Caco-2 (cell line): ENCODE measurements around the gene CRLF2. TPM values are rescaled to one million over a fixed set of nuclear protein-coding genes. Genes with fewer than 3 reads are reported as not detected.
"Not testable (repeated sequence)": the region's sequence is repeated elsewhere in the genome, so short reads cannot be mapped to it uniquely, and the experiment has no call there.

Experiments used
- BruUV-seq: library from RNA; stranded (reverse); fragments of 400-500 nt; replicated peaks from 2 replicates; lab custom pipeline; 2021; lab: Mats Ljungman, UMichigan
- CTCF ChIA-PET: fragments of 300-600 bp; sonication (Branson Sonifier 250); formaldehyde crosslinking; loops from one replicate; lab custom pipeline; 2022; ENCODE audit warnings: antibody characterized with exemption; lab: Charles Lee
- POLR2A ChIA-PET: fragments of 300-600 bp; sonication (Branson Sonifier 250); formaldehyde crosslinking; loops from one replicate; lab custom pipeline; 2022; ENCODE audit warnings: antibody characterized with exemption; lab: Charles Lee
- DNase-seq, 2 experiments: peaks; one replicate each; pipeline versions ENCODE4 v3.0.0 to v3.0.0-alpha.2; 2020 to 2022
- H3K27me3 ChIP-seq: replicated peaks from 2 replicates; pipeline ENCODE4 v1.6.0; 2011; ENCODE audit warnings: low read length; ENCODE audit not compliant: control insufficient read depth, insufficient read depth
- H3K36me3 ChIP-seq: 2 replicates; pipeline ENCODE4 v1.5.1; 2011; ENCODE audit warnings: low read length; ENCODE audit not compliant: control insufficient read depth, insufficient read depth
- H3K4me1 ChIP-seq: fragments of 250-450 bp; sonication (Bioruptor Pico); 2 replicates; pipeline ENCODE4 v1.5.1; 2020; ENCODE audit warnings: mild to moderate bottlenecking
- H3K4me3 ChIP-seq: 2 replicates; pipeline ENCODE4 v1.5.1; 2011; ENCODE audit warnings: low read depth, mild to moderate bottlenecking, control low read depth, low read length
- H3K9me3 ChIP-seq: fragments of 250-450 bp; sonication (Bioruptor Pico); 2 replicates; pipeline ENCODE4 v1.5.1; 2020; ENCODE audit warnings: mild to moderate bottlenecking, moderate library complexity
- H3K27ac Mint-ChIP-seq: one replicate; pipeline ENCODE4 v1.8.0; 2022; ENCODE audit warnings: mixed read lengths; ENCODE audit not compliant: unreplicated experiment
- H3K27me3 Mint-ChIP-seq: one replicate; pipeline ENCODE4 v1.8.0; 2022; ENCODE audit warnings: mixed read lengths; ENCODE audit not compliant: insufficient read depth, unreplicated experiment
- H3K36me3 Mint-ChIP-seq: one replicate; pipeline ENCODE4 v1.8.0; 2022; ENCODE audit warnings: mild to moderate bottlenecking, mixed read lengths; ENCODE audit not compliant: insufficient read depth, unreplicated experiment
- H3K4me1 Mint-ChIP-seq: one replicate; pipeline ENCODE4 v1.8.0; 2022; ENCODE audit warnings: low read depth, mixed read lengths; ENCODE audit not compliant: unreplicated experiment
- H3K4me3 Mint-ChIP-seq: one replicate; pipeline ENCODE4 v1.8.0; 2022; ENCODE audit warnings: mild to moderate bottlenecking, moderate library complexity, mixed read lengths; ENCODE audit not compliant: unreplicated experiment
- H3K9me3 Mint-ChIP-seq: one replicate; pipeline ENCODE4 v1.8.0; 2022; ENCODE audit warnings: mixed read lengths; ENCODE audit not compliant: unreplicated experiment
- CTCF ChIP-seq, 2 experiments: fragments of 200-600 bp in 1 of 2; IDR thresholded peaks; 1 replicate in 1 of 2; 2 replicates in 1 of 2; pipeline versions ENCODE4 v1.5.1 to v1.8.0; 2011 to 2022; ENCODE audit warnings: antibody characterized with exemption in 1 of 2, control low read depth in 1 of 2, inconsistent platforms in 1 of 2, low read depth in 1 of 2, low read length in 1 of 2, mild to moderate bottlenecking in 1 of 2, moderate library complexity in 1 of 2; ENCODE audit not compliant: insufficient read depth in 1 of 2, severe bottlenecking in 1 of 2, unreplicated experiment in 1 of 2
- intact Hi-C: fragments of 100-400 bp; cut with micrococcal nuclease; formaldehyde crosslinking; loops from one replicate; pipeline ENCODE4 v1.10.0; 2022; ENCODE audit not compliant: unreplicated experiment
- total RNA-seq: library from RNA; stranded (reverse); gene quantifications from 2 replicates; pipeline ENCODE4 v1.2.3, GENCODE V29; 2022

The CRLF2 gene
- total RNA-seq, 1 experiment from 2014 or later: not detected

- CTCF ChIA-PET: no interaction called here
- H3K4me1 Mint-ChIP-seq: no peaks in the 10 kb centered on the region
- DNase-seq: no peak
- no peak for TF ChIP-seq CTCF (IDR thresholded peaks at IDR 0.05; ENCODE audit: insufficient read depth in 1 of 2, low read depth in 1 of 2, low read length in 1 of 2, severe bottlenecking in 1 of 2, unreplicated experiment in 1 of 2)
- intact Hi-C loops: no loop called here
- no peaks in the 10 kb centered on the region for H3K27me3 ChIP-seq
- POLR2A ChIA-PET: no interaction called here
- no peak overlapping the region for H3K4me3 ChIP-seq
- no peaks in the 10 kb centered on the region for H3K27me3 Mint-ChIP-seq
- H3K9me3 ChIP-seq: peaks cover 4% of the 10 kb centered on the region; the same call in 1 of the 2 replicates
- no peaks in the 10 kb centered on the region for H3K36me3 ChIP-seq
- H3K4me3 Mint-ChIP-seq: no peak overlapping the region
- H3K9me3 Mint-ChIP-seq: peaks cover 13% of the 10 kb centered on the region
- H3K27ac Mint-ChIP-seq: no peak overlapping the region
- BruUV-seq: no TSS peak
- H3K4me1 ChIP-seq: no peaks in the 10 kb centered on the region
- no peaks in the 10 kb centered on the region for H3K36me3 Mint-ChIP-seq
These were observed 16.0 kb downstream of the CRLF2 start for GRCh38 chrX:1196436-1196835.

GRCh38 chrX:1192196-1192595, 20.3 kb downstream of the CRLF2 start:
- H3K27me3 ChIP-seq, intact Hi-C loops, H3K4me3 Mint-ChIP-seq, BruUV-seq, H3K4me1 ChIP-seq, H3K36me3 Mint-ChIP-seq, H3K4me3 ChIP-seq, DNase-seq, H3K27ac Mint-ChIP-seq, POLR2A ChIA-PET, H3K36me3 ChIP-seq, H3K4me1 Mint-ChIP-seq, CTCF ChIA-PET, H3K27me3 Mint-ChIP-seq, H3K9me3 ChIP-seq: not testable (repeated sequence)
- peaks cover 21% of the 10 kb centered on the region for H3K9me3 Mint-ChIP-seq

- Histone ChIP-seq H3K9me3 (no peaks in the 10 kb centered on the region), H3K4me3 (no peak overlapping the region), H3K4me1 (no peaks in the 10 kb centered on the region), H3K36me3 (no peaks in the 10 kb centered on the region), H3K27me3 (no peaks in the 10 kb centered on the region)
- Mint-ChIP-seq H3K36me3 (no peaks in the 10 kb centered on the region), H3K27me3 (no peaks in the 10 kb centered on the region), H3K4me3 (no peak overlapping the region), H3K4me1 (no peaks in the 10 kb centered on the region), H3K9me3 (peaks cover 21% of the 10 kb centered on the region), H3K27ac (no peak overlapping the region)
- POLR2A ChIA-PET: no interaction called here
- BruUV-seq: no TSS peak
- TF ChIP-seq CTCF (IDR thresholded peaks at IDR 0.05; ENCODE audit: insufficient read depth in 1 of 2, low read depth in 1 of 2, low read length in 1 of 2, severe bottlenecking in 1 of 2, unreplicated experiment in 1 of 2): no peak
- CTCF ChIA-PET: no interaction called here
- DNase-seq: no peak
- intact Hi-C loops: no loop called here
These were observed 21.8 kb downstream of the CRLF2 start for GRCh38 chrX:1190596-1191145.

GRCh38 chrX:1185561-1185960, 26.9 kb downstream of the CRLF2 start:
- ChIA-PET POLR2A (no interaction called here), CTCF (no interaction called here)
- Mint-ChIP-seq H3K27ac (no peak overlapping the region), H3K4me1 (no peaks in the 10 kb centered on the region), H3K27me3 (no peaks in the 10 kb centered on the region), H3K36me3 (no peaks in the 10 kb centered on the region), H3K9me3 (no peaks in the 10 kb centered on the region), H3K4me3 (no peak overlapping the region)
- TF ChIP-seq CTCF (IDR thresholded peaks at IDR 0.05; ENCODE audit: insufficient read depth in 1 of 2, low read depth in 1 of 2, low read length in 1 of 2, severe bottlenecking in 1 of 2, unreplicated experiment in 1 of 2): no peak
- H3K27me3 ChIP-seq: no peaks in the 10 kb centered on the region
- no TSS peak for BruUV-seq
- intact Hi-C loops: no loop called here
- no peak for DNase-seq
- no peaks in the 10 kb centered on the region for H3K4me1 ChIP-seq
- no peak overlapping the region for H3K4me3 ChIP-seq
- no peaks in the 10 kb centered on the region for H3K9me3 ChIP-seq
- H3K36me3 ChIP-seq: no peaks in the 10 kb centered on the region
